Posterior cingulate gyrus (tissue), 11 donors: ENCODE results near the gene OPA3.
A peak's percentile ranks its signal among the peaks of the same experiment; 100 is the strongest.

Experiments
- DNase-seq, 10 donors: peaks; one replicate each; pipeline versions ENCODE4 v3.0.0 to v3.0.0-alpha.2; 2020 to 2021; ENCODE audit warnings: mixed read lengths in 3 of 10
- intact Hi-C: fragments of 100-400 bp; cut with DNase I; formaldehyde crosslinking; loops from one replicate; pipeline ENCODE4 v1.15.1; 2023

Gene OPA3

DNA sequence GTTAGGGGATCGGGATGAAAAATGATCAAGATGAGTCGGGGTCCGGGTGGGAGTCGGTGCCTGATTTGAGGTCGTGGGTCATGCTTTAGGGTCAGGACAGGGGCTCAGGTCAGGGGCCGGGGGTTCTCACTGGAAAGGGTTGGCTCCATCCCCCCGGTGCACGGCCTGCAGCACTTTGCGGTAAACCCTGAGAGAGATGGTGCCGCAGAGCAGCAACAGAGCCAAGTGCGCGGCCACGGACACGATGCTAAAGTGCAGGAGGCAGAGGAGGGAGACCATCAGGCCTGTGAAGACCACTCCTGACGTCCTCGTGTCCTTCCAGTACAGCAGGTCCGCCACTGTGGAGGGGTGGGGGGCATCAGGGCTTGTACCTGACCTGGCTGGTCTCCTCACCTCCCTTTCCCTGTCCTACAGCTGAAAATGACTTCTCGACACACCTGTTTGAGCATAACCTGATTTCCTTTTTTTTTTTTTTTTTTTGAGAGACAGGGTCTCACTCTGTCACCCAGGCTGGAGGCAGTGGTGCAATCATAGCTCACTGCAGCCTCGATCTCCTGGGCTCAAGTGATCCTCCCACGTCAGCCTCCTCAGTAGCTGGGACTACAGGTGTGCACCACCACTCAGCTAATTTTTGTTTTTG lies 95.3 kb downstream of the OPA3 start:
- peak in 1 of 10 donors; percentile 27 for DNase-seq
- intact Hi-C loops = no loop called here

DNA sequence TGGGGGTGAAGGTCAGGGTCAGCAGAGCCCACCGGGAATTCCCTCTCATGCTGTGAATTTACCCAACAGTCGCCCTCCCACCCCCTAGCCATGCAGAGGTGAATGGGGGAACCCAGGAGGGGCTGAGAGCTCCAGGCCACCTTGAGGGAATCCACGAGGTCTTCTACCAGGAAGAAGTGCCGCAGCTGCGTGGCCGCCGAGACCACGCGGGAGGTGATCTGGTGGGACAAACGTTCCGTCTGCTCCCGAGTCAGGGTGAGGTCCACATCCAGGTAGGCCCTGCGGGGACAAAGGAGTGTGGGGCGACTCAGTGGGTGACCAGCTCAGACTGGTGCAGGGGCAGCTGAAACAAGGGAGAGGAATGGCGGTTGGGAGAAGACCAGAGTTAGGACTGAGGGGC lies 95.9 kb downstream of the OPA3 start:
- intact Hi-C loops = no loop called here
- DNase-seq = peak in 1 of 10 donors; percentile 39

DNA sequence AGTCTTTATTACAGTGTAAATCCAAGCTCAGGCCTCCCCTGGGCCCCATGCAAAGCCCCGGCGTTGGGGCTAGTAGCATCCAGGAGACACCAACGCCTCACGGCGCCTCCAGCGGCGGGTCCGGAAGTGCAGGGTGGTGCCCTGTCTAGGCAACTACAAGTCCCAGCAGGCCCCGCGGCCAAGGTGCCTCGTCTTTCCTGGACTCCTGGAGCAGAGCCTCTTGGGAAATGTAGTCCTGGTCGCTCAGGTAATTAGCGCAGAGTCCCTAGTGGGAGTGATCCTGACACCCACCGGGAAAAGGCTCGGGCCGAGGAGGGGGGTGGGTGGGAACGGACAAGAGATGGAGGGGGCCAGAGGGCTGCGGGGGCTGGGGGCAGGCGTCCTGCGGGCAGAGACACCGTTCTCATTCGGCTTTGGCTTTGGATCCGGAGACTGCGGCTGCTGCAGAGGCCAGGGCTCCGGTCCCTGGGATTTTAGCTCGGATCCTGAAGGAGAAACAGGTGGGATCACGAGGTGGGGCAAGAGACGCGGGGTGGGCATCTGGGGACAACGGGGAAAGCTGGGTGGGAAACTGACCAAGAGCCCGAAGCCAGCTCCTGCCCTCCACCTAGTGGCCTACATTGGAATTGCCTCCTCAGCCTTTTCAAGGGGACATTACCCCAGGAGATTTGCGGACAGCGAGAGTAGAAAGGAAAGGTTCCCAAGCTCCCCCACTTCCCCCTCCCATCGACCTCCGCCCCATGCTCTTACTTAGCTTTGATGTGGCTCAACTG lies 99.1 kb downstream of the OPA3 start:
- DNase-seq = peak; percentile 95 to 100 (median 99)
- intact Hi-C loops = no loop called here

DNA sequence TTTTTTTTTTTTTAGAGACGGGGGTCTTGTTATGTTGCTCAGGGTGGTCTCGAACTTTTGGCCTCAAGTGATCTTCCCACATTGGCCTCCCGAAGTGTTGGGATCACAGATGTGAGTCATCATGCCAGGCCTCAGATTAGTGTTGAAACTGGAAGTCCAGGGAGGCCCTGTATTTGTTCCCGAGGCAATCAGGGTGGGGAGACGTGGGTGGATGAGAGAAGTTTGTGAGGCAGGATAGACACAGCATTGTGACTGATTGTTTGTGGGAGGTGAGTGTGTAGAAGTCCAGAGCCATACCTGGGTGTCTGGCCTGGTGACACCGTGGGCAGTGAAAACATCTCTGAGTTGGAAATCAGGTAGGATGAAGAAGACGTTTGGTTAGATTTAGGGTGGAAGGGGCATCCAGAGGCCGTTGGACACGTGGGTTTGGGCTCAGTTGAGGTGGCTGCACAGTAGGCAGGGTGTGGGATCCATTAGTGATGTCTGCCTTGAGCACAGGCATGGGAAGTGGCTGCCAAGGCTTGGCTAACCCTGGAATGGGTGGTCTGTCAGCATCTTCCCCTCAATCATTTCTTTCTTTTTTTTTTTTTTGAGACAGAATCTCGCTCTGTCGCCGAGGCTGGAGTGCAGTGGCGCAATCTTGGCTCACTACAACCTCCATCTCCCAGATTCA lies 100.2 kb downstream of the OPA3 start:
- intact Hi-C loops = no loop called here
- no peak for DNase-seq

DNA sequence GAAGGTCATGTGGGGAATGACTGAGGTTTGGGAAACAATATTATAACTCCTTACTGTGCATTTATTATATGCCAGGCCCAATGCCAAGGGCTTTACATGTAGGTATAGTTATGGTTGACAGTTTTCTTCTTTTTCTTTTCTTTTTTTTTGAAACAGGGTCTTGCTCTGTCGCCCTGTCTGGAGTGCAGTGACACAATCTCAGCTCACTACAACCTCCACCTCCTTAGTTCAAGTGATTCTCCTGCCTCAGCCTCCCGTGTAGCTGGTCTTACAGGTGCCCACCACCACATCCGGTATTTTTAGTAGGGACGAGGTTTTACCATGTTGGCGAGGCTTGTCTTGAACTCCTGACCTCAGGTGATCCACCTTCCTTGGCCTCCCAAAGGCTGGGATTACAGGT lies 101.6 kb downstream of the OPA3 start:
- intact Hi-C loops = no loop called here
- DNase-seq = no peak

DNA sequence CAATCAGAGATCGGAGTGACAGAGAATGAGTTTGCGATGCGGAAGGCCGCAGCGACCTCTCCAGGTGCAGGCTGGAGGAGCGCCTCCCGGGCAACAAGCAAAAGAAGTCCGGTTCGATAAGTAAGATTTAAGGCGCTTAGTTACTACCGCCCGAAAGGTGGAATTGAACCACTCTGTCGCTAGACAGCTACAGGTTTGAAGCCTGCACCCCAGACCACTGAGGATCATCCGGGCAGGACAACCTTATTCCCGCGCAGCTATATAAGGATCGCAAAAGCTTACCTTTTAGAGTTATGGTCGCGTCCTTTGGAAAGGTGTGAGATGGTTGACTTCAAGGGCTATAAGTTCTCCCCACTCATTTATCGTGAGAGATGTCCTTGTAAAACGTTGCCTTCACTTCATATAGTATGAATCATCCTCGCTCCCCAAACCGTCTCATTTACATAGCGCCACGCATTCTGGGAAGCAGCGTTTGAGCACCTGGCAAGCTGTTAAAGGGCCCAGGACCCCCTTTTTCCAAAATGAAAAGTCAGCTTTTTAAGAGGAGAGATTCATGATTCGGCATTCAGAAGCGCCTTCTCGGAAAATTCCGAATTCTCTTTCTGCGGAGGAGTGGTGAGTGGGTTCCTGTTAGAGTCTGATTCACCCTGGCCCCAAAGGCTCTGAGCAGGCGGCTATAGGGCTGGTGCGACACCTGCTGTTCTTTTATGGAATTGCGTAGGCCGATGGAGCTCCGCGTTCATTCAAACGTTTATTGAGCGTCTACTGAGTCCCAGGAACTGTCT lies 106.0 kb downstream of the OPA3 start:
- peak; percentile 71 to 97 (median 80) for DNase-seq
- intact Hi-C loops = loop anchor here (1.0 kb wide), 2 partner anchors 39 to 51 kb away; no protein-coding TSS in a partner anchor

DNA sequence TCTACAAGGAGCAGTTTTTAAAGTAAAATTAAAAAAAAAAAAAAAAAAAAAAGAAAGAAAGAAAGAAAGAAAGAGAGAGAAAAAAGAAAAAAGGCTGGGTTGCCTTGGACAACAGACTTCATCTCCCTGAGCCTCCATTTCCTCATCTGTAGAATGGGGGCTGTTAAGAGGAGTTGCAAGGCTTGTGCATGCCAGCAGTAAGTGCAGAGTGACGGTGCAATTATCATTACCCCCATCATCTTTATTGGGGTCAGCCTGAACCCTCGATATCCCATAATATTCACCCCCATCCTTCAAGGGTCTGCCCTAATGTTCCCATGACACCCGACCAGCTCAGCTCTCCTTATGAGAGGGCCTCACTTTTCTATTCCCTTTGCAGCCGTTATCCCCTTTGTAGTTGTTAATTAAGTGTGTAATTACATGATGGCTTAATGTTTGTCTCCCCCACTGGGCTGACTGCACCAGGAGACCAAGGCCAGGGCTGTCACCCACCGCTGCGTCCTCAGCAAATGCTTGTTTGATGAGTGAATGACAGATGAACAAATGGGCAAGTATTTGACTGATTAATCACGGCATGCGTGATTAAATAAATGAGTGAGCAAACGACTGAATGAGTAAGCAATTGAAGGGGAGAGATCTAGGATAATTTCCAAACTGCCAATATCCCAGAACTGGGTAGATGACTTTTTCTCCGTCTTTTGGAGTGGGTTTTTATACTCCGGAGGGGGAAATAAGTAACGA lies 106.7 kb downstream of the OPA3 start:
- intact Hi-C loops = loop anchor here (1.0 kb wide), 1 partner anchor 39 kb away; no protein-coding TSS in a partner anchor
- no peak for DNase-seq
